ENCODE data around the gene TCF7L2. TPM values are rescaled to one million over a fixed set of nuclear protein-coding genes. Genes with fewer than 3 reads are reported as not detected.

TCF7L2 gene
- total RNA-seq, 1 experiment from 2014 or later: 16.1 TPM

- H3K9me3 ChIP-seq (ENCODE audit: low read length): no peaks in the 10 kb centered on the region
- ChIA-PET CTCF (no interaction called here), POLR2A (ENCODE audit: unreplicated experiment) (no interaction called here)
- H3K79me2 ChIP-seq (ENCODE audit: low read length): peaks cover 78% of the 10 kb centered on the region
- peaks cover 5% of the 10 kb centered on the region for H3K36me3 ChIP-seq (ENCODE audit: low read depth, low read length)
- H3K4me1 ChIP-seq (ENCODE audit: insufficient read depth, low read length): peaks cover 26% of the 10 kb centered on the region
- ATAC-seq (no peak), DNase-seq (no peak)
- H3K4me2 ChIP-seq (ENCODE audit: low read length): no peak overlapping the region
- intact Hi-C loops (cut with micrococcal nuclease): no loop called here
- H2AFZ ChIP-seq (ENCODE audit: low read length): no peak overlapping the region
- H3K9me2 ChIP-seq (replicated peaks; ENCODE audit: low read length): no peaks in the 10 kb centered on the region
- H3K4me3 ChIP-seq (ENCODE audit: low read length): no peak overlapping the region
- H3F3A ChIP-seq (ENCODE audit: low read length, unreplicated experiment): no peaks in the 10 kb centered on the region
- no TSS peak for BruUV-seq (replicated peaks)
- no peak overlapping the region for H3K27ac ChIP-seq (ENCODE audit: low read length)
- H4K20me1 ChIP-seq (ENCODE audit: low read length): peaks cover 12% of the 10 kb centered on the region
- TF ChIP-seq EZH2 (IDR thresholded peaks at IDR 0.05; ENCODE audit: low read length, unreplicated experiment) (no peak), CTCF (conservative IDR thresholded peaks at IDR 0.05; ENCODE audit: low read depth, low read length) (no peak), EZH2phosphoT487 (IDR thresholded peaks at IDR 0.05; ENCODE audit: borderline replicate concordance, low read length) (no peak)
- no peaks in the 10 kb centered on the region for H3K27me3 ChIP-seq (ENCODE audit: low read length)
- no peak overlapping the region for H3K9ac ChIP-seq (ENCODE audit: low read length)
Measured at GRCh38 chr10:113047151-113047550, 97.1 kb downstream of the TCF7L2 start.

- no peak overlapping the region for H3K27ac ChIP-seq (ENCODE audit: low read length)
Measured at GRCh38 chr10:113047605-113047962, 97.5 kb downstream of the TCF7L2 start.

GRCh38 chr10:113047963-113048781 lies 98.1 kb downstream of the TCF7L2 start:
- ATAC-seq (no peak), DNase-seq (no peak)
- no peak overlapping the region for H3K27ac ChIP-seq (ENCODE audit: low read length)
- no peaks in the 10 kb centered on the region for H3K27me3 ChIP-seq (ENCODE audit: low read length)
- H3K36me3 ChIP-seq (ENCODE audit: low read depth, low read length): peaks cover 6% of the 10 kb centered on the region; the same call in 1 of the 2 replicates
- BruUV-seq (replicated peaks): no TSS peak
- peaks cover 12% of the 10 kb centered on the region for H4K20me1 ChIP-seq (ENCODE audit: low read length)
- no peaks in the 10 kb centered on the region for H3F3A ChIP-seq (ENCODE audit: low read length, unreplicated experiment)
- no peaks in the 10 kb centered on the region for H3K9me2 ChIP-seq (replicated peaks; ENCODE audit: low read length)
- no peaks in the 10 kb centered on the region for H3K9me3 ChIP-seq (ENCODE audit: low read length)
- no peak overlapping the region for H3K4me2 ChIP-seq (ENCODE audit: low read length)
- no peak overlapping the region for H3K4me3 ChIP-seq (ENCODE audit: low read length)
- H3K9ac ChIP-seq (ENCODE audit: low read length): no peak overlapping the region
- peaks cover 23% of the 10 kb centered on the region for H3K4me1 ChIP-seq (ENCODE audit: insufficient read depth, low read length)
- ChIA-PET CTCF (no interaction called here), POLR2A (ENCODE audit: unreplicated experiment) (no interaction called here)
- peaks cover 78% of the 10 kb centered on the region for H3K79me2 ChIP-seq (ENCODE audit: low read length)
- no peak for TF ChIP-seq CTCF (conservative IDR thresholded peaks at IDR 0.05; ENCODE audit: low read depth, low read length)
- TF ChIP-seq EZH2phosphoT487 (IDR thresholded peaks at IDR 0.05; ENCODE audit: borderline replicate concordance, low read length): no peak
- TF ChIP-seq EZH2 (IDR thresholded peaks at IDR 0.05; ENCODE audit: low read length, unreplicated experiment): no peak
- intact Hi-C loops (cut with micrococcal nuclease): no loop called here
- no peak overlapping the region for H2AFZ ChIP-seq (ENCODE audit: low read length)

More at GRCh38 chr10:113047605-113047962, 97.5 kb downstream of the TCF7L2 start:
- Histone ChIP-seq H3K4me2 (ENCODE audit: low read length) (no peak overlapping the region), H3K4me1 (ENCODE audit: insufficient read depth, low read length) (peaks cover 23% of the 10 kb centered on the region), H3K4me3 (ENCODE audit: low read length) (no peak overlapping the region), H3K27me3 (ENCODE audit: low read length) (no peaks in the 10 kb centered on the region), H3K9ac (ENCODE audit: low read length) (no peak overlapping the region), H3K9me3 (ENCODE audit: low read length) (no peaks in the 10 kb centered on the region), H3F3A (ENCODE audit: low read length, unreplicated experiment) (no peaks in the 10 kb centered on the region), H4K20me1 (ENCODE audit: low read length) (peaks cover 12% of the 10 kb centered on the region), H3K79me2 (ENCODE audit: low read length) (peaks cover 78% of the 10 kb centered on the region), H3K9me2 (replicated peaks; ENCODE audit: low read length) (no peaks in the 10 kb centered on the region), H3K36me3 (ENCODE audit: low read depth, low read length) (peaks cover 3% of the 10 kb centered on the region; the same call in 1 of the 2 replicates), H2AFZ (ENCODE audit: low read length) (no peak overlapping the region)
- BruUV-seq (replicated peaks): no TSS peak
- POLR2A ChIA-PET (ENCODE audit: unreplicated experiment): no interaction called here
- TF ChIP-seq EZH2 (IDR thresholded peaks at IDR 0.05; ENCODE audit: low read length, unreplicated experiment): no peak
- CTCF ChIA-PET: no interaction called here
- DNase-seq (no peak), ATAC-seq (no peak)
- intact Hi-C loops (cut with micrococcal nuclease): no loop called here

All from PC-3 (cell line).